Breast epithelium (tissue), 3 donors: ENCODE results near the gene DHRS4.

Experiments used
- POLR2A ChIP-seq: fragments of 450-650 bp; IDR thresholded peaks from one replicate; pipeline ENCODE4 v1.6.1; 2016; ENCODE audit warnings: antibody characterized with exemption, mild to moderate bottlenecking, moderate library complexity
- TF ChIP-seq, protein P1 (sequence below), 3 donors: fragments of 450-650 bp; IDR thresholded peaks; one replicate each; pipeline ENCODE4 v1.5.1; 2016 to 2017; ENCODE audit warnings: antibody characterized with exemption in 3 of 3, mild to moderate bottlenecking in 3 of 3, moderate library complexity in 3 of 3

DNA sequence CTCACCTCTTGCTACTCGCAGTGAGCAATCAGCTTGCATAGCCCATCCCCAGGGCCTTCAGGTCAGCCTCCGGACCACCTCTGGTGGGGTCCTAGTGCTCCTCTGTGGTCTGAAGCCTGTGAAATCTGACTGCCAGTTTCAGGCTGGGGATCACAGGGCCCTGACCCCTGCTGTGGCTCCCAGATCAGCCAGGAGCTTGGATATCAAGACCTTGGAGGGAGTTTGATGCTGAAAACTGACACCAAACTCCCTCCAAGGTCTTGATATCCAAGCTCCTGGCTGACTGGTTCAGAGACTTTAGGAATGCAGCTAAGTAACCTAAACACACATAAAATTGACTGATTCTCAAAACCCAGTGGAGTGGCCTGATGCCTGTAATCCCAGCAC is 19.8 kb upstream of the DHRS4 start:
- TF ChIP-seq, protein P1, sequence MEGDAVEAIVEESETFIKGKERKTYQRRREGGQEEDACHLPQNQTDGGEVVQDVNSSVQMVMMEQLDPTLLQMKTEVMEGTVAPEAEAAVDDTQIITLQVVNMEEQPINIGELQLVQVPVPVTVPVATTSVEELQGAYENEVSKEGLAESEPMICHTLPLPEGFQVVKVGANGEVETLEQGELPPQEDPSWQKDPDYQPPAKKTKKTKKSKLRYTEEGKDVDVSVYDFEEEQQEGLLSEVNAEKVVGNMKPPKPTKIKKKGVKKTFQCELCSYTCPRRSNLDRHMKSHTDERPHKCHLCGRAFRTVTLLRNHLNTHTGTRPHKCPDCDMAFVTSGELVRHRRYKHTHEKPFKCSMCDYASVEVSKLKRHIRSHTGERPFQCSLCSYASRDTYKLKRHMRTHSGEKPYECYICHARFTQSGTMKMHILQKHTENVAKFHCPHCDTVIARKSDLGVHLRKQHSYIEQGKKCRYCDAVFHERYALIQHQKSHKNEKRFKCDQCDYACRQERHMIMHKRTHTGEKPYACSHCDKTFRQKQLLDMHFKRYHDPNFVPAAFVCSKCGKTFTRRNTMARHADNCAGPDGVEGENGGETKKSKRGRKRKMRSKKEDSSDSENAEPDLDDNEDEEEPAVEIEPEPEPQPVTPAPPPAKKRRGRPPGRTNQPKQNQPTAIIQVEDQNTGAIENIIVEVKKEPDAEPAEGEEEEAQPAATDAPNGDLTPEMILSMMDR (IDR thresholded peaks at IDR 0.05), result no peak
- no peak for TF ChIP-seq POLR2A
